Chondrocyte (in vitro differentiated cells): ENCODE results near the gene HMX1. TPM values are rescaled to one million over a fixed set of nuclear protein-coding genes. Genes with fewer than 3 reads are reported as not detected.

Source experiments
- DNase-seq: peaks from one replicate; pipeline ENCODE4 v3.0.0; 2021; ENCODE audit warnings: mixed read lengths, low spot score
- H3K27ac Mint-ChIP-seq: one replicate; pipeline ENCODE4 v1.8.0; 2021; ENCODE audit warnings: mild to moderate bottlenecking, moderate library complexity, mixed read lengths; ENCODE audit not compliant: unreplicated experiment
- H3K27me3 Mint-ChIP-seq: 2 replicates; pipeline ENCODE4 v1.8.0; 2021; ENCODE audit warnings: low read depth, mixed read lengths
- H3K36me3 Mint-ChIP-seq: 2 replicates; pipeline ENCODE4 v1.8.0; 2021; ENCODE audit warnings: low read depth, mixed read lengths
- H3K4me1 Mint-ChIP-seq: 2 replicates; pipeline ENCODE4 v1.8.0; 2021; ENCODE audit warnings: low read depth, mild to moderate bottlenecking, mixed read lengths
- H3K4me3 Mint-ChIP-seq: one replicate; pipeline ENCODE4 v1.8.0; 2021; ENCODE audit warnings: mild to moderate bottlenecking, moderate library complexity, mixed read lengths; ENCODE audit not compliant: unreplicated experiment
- H3K9me3 Mint-ChIP-seq: 2 replicates; pipeline ENCODE4 v1.8.0; 2021; ENCODE audit warnings: low read depth, mixed read lengths
- total RNA-seq: library from RNA; stranded (reverse); gene quantifications from 3 replicates; pipeline ENCODE4 v1.2.1, GENCODE V29; 2021
- TF ChIP-seq, protein P1 (sequence below): fragments of 200-600 bp; sonication (generic); IDR thresholded peaks from 2 replicates; pipeline ENCODE4 v1.5.0; 2021; ENCODE audit warnings: antibody characterized with exemption, mild to moderate bottlenecking, moderate library complexity

HMX1 gene
- total RNA-seq, 1 donor from 2014 or later, result not detected

DNA sequence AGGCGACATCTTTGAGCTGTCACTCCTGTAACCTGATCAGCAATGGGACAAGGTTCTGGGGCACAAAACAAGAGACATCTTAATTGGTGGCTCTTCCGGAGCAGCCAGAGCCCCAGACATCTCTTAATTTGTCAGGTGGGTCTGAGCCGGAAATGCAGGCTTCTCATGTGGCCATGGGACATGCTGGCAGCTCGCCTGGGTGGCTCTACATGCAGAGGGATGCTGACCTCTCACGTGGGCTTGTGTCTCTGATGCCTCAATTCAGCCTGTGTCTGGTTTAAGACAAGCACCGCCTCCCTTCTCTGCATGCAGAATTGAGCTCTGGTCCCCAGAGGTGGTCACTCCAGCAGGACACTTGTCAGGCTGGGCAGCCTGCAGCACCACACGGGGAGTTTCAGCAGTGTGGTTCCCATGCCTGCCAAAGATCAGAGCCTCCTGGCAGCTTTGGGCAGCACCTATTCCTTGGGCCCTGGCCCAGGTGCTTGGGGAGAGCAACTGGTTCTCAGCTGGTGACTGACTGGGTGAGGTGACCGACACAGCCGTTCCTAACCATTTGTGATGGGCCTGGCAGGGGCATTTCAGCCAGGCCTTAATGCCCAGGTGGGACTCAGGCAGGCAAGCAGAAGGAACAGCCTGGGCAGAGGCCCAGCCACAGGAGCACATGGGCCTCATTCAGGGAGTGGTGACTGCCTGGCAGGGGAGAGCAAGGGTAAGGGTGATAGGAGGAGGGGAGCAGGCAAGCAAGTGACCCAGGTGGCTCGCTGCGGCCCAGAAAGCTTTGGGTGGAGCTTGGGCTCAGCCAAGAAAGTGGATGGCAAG is 53.4 kb downstream of the HMX1 start:
- peak; percentile 69 for DNase-seq
- no peak overlapping the region for H3K27ac Mint-ChIP-seq
- H3K9me3 Mint-ChIP-seq, result no peaks in the 10 kb centered on the region
- TF ChIP-seq, protein P1, sequence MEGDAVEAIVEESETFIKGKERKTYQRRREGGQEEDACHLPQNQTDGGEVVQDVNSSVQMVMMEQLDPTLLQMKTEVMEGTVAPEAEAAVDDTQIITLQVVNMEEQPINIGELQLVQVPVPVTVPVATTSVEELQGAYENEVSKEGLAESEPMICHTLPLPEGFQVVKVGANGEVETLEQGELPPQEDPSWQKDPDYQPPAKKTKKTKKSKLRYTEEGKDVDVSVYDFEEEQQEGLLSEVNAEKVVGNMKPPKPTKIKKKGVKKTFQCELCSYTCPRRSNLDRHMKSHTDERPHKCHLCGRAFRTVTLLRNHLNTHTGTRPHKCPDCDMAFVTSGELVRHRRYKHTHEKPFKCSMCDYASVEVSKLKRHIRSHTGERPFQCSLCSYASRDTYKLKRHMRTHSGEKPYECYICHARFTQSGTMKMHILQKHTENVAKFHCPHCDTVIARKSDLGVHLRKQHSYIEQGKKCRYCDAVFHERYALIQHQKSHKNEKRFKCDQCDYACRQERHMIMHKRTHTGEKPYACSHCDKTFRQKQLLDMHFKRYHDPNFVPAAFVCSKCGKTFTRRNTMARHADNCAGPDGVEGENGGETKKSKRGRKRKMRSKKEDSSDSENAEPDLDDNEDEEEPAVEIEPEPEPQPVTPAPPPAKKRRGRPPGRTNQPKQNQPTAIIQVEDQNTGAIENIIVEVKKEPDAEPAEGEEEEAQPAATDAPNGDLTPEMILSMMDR, result no peak
- no peak overlapping the region for H3K4me3 Mint-ChIP-seq
- H3K27me3 Mint-ChIP-seq, result peaks cover 30% of the 10 kb centered on the region
- no peaks in the 10 kb centered on the region for H3K4me1 Mint-ChIP-seq
- H3K36me3 Mint-ChIP-seq, result no peaks in the 10 kb centered on the region

- no peak for DNase-seq
- TF ChIP-seq, protein P1, result no peak
- Mint-ChIP-seq H3K27me3 (peaks cover 30% of the 10 kb centered on the region), H3K9me3 (no peaks in the 10 kb centered on the region), H3K36me3 (no peaks in the 10 kb centered on the region), H3K4me3 (no peak overlapping the region), H3K4me1 (no peaks in the 10 kb centered on the region), H3K27ac (no peak overlapping the region)
Measured at GRCh38 chr4:8817813-8818062, 53.9 kb downstream of the HMX1 start.

- Mint-ChIP-seq H3K4me3 (no peak overlapping the region), H3K27me3 (peaks cover 26% of the 10 kb centered on the region), H3K4me1 (no peaks in the 10 kb centered on the region), H3K9me3 (no peaks in the 10 kb centered on the region), H3K27ac (no peak overlapping the region), H3K36me3 (no peaks in the 10 kb centered on the region)
- DNase-seq, result peak; percentile 70
- TF ChIP-seq, protein P1, result no peak
Measured at GRCh38 chr4:8817096-8817812, 54.4 kb downstream of the HMX1 start.
